ENCODE results near the gene RBBP9.

- TF ChIP-seq, protein P1, sequence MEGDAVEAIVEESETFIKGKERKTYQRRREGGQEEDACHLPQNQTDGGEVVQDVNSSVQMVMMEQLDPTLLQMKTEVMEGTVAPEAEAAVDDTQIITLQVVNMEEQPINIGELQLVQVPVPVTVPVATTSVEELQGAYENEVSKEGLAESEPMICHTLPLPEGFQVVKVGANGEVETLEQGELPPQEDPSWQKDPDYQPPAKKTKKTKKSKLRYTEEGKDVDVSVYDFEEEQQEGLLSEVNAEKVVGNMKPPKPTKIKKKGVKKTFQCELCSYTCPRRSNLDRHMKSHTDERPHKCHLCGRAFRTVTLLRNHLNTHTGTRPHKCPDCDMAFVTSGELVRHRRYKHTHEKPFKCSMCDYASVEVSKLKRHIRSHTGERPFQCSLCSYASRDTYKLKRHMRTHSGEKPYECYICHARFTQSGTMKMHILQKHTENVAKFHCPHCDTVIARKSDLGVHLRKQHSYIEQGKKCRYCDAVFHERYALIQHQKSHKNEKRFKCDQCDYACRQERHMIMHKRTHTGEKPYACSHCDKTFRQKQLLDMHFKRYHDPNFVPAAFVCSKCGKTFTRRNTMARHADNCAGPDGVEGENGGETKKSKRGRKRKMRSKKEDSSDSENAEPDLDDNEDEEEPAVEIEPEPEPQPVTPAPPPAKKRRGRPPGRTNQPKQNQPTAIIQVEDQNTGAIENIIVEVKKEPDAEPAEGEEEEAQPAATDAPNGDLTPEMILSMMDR (IDR thresholded peaks at IDR 0.05): no peak
- TF ChIP-seq POLR2A (IDR thresholded peaks at IDR 0.05): no peak
Observed at GRCh38 chr20:18496740-18497592, at the start of gene RBBP9.

Data from testis (tissue), 2 donors.